ENCODE measurements around the gene IFITM1.
A peak's percentile ranks its signal among the peaks of the same experiment; 100 is the strongest.
"Not testable (repeated sequence)": the region's sequence is repeated elsewhere in the genome, so short reads cannot be mapped to it uniquely, and the experiment has no call there.

The IFITM1 gene

GRCh38 chr11:359181-359714 lies 45.4 kb downstream of the IFITM1 start:
- H3K4me3 ChIP-seq (ENCODE audit: low read depth, low read length): no peak overlapping the region
- DNase-seq (ENCODE audit: low read depth): no peak

GRCh38 chr11:360326-361280 lies 46.8 kb downstream of the IFITM1 start:
- H3K4me3 ChIP-seq (ENCODE audit: low read depth, low read length): no peak overlapping the region
- no peak for TF ChIP-seq CTCF (IDR thresholded peaks at IDR 0.05; ENCODE audit: low read depth, low read length, missing control alignments)
- DNase-seq (ENCODE audit: low read depth): no peak

More at GRCh38 chr11:359181-359714, 45.4 kb downstream of the IFITM1 start:
- TF ChIP-seq CTCF (IDR thresholded peaks at IDR 0.05; ENCODE audit: low read depth, low read length, missing control alignments): no peak

- TF ChIP-seq CTCF (IDR thresholded peaks at IDR 0.05; ENCODE audit: low read depth, low read length, missing control alignments): no peak
- no peak for DNase-seq (ENCODE audit: low read depth)
- H3K4me3 ChIP-seq (ENCODE audit: low read depth, low read length): no peak overlapping the region
These were observed 49.0 kb downstream of the IFITM1 start for GRCh38 chr11:362642-363442.

DNA sequence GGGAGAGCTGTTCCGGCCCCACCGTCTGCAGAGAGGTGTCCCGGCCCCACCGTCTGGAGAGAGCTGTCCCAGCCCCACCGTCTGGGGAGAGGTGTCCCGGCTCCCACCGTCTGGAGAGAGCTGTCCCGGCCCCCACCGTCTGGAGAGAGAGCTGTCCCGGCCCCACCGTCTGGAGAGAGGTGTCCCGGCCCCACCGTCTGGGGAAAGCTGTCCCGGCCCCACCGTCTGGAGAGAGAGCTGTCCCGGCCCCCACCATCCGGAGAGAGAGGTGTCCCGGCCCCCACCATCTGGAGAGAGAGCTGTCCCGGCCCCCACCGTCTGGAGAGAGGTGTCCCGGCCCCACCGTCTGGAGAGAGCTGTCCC lies 49.6 kb downstream of the IFITM1 start:
- not testable (repeated sequence) for DNase-seq (ENCODE audit: low read depth); H3K4me3 ChIP-seq (ENCODE audit: low read depth, low read length)

DNA sequence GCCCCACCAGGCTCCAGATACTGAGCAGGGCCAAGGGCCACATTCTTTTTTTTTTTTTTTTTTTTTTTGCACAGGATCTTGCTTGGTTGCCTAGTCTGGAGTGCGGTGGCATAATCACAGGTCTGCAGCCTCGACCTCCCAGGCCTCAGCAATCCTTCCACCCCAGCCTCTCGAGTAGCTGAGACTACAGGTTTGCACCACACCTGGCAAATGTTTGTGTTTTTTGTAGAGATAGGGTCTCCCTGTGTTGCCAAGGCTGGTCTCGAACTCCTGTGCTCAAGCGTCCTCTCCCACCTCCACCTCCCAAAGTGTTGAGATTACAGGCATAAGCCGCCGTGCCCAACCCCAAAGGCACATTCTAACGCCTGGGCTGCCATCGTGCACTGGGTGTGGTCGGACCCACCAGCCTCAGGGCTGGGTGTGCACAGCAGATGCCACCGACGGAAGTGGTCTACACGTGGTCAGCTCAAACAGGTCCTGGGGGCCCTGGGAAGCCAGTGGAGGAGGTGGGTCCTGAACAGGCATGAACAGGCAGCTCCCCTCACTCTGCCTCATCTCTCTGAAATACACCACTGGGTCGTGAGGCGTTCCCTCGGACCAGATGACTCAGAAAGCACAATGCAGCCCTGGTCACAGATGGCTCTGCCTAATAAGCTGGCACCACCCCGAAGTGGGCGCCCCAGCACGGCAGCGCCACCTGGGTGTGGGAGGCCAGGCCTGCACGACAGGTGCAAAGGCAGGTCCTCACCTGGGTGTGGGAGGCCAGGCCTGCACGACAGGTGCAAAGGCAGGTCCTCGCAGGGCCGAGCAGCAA lies 50.3 kb downstream of the IFITM1 start:
- H3K4me3 ChIP-seq (ENCODE audit: low read depth, low read length): no peak overlapping the region
- peak; percentile 16 for DNase-seq (ENCODE audit: low read depth)
- TF ChIP-seq CTCF (IDR thresholded peaks at IDR 0.05; ENCODE audit: low read depth, low read length, missing control alignments): peak; percentile 70
